SK-N-SH treated with all-trans-retinoic acid at 6 μM for 48 hours (cell line): ENCODE data around the gene ENO2.

ENCODE experiments used
- BACH2 ChIP-seq: fragments of 250-450 bp; sonication (Bioruptor Pico); IDR thresholded peaks from 2 replicates; pipeline ENCODE4 v1.9.0; 2021; ENCODE audit warnings: mild to moderate bottlenecking, borderline replicate concordance
- CREB5 ChIP-seq: fragments of 250-450 bp; sonication (Bioruptor Pico); IDR thresholded peaks from 2 replicates; pipeline ENCODE4 v1.5.1; 2020; ENCODE audit warnings: low read depth, mild to moderate bottlenecking, moderate library complexity
- PPARA ChIP-seq: fragments of 250-450 bp; sonication (Bioruptor Pico); IDR thresholded peaks from 2 replicates; pipeline ENCODE4 v1.5.0; 2020; ENCODE audit warnings: mild to moderate bottlenecking, borderline replicate concordance

- TF ChIP-seq PPARA (CRISPR knock-in tag): no peak
- no peak for TF ChIP-seq CREB5 (CRISPR knock-in tag)
- no peak for TF ChIP-seq BACH2 (CRISPR knock-in tag)
Observed at GRCh38 chr12:6923851-6924250, 9.5 kb downstream of the ENO2 start.
